ENCODE measurements around the gene ARHGAP33.
"Not testable (repeated sequence)": the region's sequence is repeated elsewhere in the genome, so short reads cannot be mapped to it uniquely, and the experiment has no call there.

The ARHGAP33 gene

DNA sequence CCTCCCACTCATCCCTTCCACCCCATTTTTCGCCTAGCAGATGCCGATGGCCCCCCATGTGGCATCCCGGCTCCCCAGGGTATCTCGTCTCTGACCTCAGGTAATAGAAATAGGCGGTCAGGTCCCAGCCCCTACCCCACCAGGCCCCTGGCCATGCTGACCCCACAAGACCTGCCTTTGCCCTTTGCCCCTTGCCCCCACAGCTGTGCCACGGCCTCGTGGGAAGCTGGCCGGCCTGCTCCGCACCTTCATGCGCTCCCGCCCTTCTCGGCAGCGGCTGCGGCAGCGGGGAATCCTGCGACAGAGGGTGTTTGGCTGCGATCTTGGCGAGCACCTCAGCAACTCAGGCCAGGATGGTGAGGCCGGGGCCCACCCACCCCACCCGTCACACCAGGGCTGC is 5.4 kb downstream of the ARHGAP33 start:
- no peak for DNase-seq

DNA sequence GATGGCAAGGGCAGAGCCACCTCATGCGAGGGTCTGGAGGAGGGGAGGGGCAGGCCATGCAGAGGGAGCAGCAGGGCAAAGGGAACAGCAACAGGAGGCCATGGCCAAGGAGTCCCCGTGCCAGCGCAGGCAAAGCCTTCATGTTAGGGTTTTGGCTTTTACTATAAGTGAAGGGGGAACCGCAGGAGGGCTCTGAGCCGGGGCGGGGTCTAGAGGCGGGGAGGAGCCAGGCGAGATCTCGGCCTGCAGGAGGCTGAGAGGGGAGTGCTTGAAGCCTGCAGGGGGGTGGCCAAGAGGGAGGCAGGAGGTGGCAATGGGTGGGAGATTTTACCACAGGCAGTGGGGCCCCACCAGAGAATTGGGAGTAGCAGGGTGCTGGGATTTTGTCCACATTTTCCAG is 6.3 kb downstream of the ARHGAP33 start:
- DNase-seq: no peak

DNA sequence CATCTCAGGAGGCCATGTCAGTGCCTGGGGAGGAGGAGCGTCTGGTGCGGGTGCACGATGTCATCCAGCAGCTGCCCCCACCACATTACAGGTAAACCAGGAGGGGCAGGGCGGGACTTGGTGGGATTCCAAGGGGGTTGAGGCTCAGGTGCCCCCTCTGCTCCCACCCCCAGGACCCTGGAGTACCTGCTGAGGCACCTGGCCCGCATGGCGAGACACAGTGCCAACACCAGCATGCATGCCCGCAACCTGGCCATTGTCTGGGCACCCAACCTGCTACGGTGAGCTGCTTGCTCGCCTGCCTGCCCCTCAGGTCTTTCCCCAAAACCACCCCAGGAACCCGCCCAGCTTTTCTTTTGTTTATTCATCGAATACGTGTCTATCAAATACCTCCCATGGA is 7.2 kb downstream of the ARHGAP33 start:
- no peak for DNase-seq

DNA sequence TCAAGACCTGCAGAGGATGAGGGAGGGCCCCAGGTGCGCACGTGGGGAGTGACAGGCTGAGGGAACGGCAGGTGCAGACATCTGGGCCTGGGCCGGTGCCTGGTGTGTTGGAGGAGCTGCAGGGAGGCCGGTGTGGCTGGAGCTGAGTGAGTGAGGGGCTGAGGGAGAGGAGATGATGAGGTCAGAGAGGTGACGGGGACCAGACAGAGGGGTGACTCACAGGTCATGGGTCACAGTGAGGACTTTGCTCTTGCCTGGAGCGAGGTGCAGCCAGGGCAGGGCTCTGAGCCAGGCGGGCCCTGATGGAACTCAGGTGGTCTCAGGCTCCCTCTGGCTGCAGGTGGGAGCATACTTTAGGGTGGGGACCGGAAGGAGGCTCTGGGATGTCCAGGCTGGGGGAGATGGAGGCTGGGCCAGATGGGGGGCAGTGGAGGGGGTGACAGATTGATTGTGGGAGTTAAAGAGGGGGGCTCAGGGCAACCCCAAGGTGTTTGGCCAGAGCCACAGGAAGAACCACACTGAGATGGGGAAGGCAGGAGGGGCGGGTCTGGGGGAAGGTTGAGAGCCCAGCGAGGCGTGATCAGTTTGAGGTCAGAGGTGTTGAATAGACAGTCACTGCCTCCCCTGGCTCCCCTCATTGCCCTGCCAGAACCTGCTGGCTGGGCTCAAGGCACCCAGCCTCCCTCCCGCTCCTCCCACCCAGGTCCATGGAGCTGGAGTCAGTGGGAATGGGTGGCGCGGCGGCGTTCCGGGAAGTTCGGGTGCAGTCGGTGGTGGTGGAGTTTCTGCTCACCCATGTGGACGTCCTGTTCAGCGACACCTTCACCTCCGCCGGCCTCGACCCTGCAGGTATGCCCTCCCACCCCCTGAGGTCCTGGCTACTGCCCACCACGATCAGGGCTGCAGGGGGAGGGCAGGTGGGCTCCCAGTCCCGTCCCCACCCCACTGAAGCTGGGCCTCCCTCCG is 8.4 kb downstream of the ARHGAP33 start:
- DNase-seq: no peak

DNA sequence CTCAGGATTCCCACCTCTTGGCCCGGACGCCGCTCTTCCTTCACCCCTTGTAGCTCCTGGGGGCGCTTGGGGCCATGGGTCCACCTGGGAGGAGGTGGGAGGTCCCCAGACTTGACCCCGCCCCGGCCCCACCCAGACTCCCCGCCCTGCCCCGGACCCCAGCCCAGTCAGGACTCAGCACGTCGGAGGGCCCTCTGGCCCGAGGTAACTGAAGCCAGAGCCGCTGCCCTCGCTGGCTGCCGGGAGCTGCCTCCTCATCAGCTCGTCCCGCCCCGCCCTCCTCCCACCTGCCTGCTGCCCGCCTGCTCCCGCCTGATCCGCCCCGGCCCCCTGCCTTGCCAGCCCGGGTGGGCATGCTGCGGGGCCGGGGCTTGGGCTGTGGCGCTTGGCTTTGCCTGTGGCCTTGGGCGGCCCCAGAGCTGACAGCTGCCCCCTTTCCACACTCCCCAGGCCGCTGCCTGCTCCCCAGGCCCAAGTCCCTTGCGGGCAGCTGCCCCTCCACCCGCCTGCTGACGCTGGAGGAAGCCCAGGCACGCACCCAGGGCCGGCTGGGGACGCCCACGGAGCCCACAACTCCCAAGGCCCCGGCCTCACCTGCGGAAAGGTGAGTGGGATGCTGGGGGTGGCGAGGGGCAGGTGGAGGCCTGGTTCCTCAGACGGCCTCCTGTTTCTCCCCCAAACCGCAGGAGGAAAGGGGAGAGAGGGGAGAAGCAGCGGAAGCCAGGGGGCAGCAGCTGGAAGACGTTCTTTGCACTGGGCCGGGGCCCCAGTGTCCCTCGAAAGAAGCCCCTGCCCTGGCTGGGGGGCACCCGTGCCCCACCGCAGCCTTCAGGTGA is 9.4 kb downstream of the ARHGAP33 start:
- DNase-seq: no peak

DNA sequence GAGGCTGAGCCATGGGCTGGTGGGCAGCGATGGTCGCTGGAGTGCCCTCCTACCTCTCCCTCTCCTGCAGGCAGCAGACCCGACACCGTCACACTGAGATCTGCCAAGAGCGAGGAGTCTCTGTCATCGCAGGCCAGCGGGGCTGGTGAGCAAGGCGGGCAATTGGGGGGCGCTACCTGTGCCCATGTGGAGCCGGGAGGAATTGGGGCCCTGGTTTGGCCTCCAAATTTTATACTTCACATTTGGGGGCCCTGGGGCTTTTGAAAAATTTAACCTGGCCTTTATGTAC is 9.9 kb downstream of the ARHGAP33 start:
- no peak for DNase-seq

DNA sequence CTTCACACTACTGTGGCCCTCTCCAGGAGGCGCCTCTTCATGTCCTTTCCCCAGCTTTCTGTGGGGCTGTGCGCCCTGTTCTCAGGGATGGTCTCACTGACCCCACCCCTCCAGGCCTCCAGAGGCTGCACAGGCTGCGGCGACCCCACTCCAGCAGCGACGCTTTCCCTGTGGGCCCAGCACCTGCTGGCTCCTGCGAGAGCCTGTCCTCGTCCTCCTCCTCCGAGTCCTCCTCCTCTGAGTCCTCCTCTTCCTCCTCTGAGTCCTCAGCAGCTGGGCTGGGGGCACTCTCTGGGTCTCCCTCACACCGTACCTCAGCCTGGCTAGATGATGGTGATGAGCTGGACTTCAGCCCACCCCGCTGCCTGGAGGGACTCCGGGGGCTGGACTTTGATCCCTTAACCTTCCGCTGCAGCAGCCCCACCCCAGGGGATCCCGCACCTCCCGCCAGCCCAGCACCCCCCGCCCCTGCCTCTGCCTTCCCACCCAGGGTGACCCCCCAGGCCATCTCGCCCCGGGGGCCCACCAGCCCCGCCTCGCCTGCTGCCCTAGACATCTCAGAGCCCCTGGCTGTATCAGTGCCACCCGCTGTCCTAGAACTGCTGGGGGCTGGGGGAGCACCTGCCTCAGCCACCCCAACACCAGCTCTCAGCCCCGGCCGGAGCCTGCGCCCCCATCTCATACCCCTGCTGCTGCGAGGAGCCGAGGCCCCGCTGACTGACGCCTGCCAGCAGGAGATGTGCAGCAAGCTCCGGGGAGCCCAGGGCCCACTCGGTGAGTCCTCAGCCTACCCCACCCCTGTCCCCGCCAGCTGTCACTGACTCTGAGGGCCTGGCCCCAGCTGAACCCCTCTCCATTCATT is 11.2 kb downstream of the ARHGAP33 start:
- DNase-seq: no peak

DNA sequence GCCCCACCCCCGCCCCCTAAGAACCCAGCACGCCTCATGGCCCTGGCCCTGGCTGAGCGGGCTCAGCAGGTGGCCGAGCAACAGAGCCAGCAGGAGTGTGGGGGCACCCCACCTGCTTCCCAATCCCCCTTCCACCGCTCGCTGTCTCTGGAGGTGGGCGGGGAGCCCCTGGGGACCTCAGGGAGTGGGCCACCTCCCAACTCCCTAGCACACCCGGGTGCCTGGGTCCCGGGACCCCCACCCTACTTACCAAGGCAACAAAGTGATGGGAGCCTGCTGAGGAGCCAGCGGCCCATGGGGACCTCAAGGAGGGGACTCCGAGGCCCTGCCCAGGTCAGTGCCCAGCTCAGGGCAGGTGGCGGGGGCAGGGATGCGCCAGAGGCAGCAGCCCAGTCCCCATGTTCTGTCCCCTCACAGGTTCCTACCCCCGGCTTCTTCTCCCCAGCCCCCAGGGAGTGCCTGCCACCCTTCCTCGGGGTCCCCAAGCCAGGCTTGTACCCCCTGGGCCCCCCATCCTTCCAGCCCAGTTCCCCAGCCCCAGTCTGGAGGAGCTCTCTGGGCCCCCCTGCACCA is 11.9 kb downstream of the ARHGAP33 start:
- no peak for DNase-seq

DNA sequence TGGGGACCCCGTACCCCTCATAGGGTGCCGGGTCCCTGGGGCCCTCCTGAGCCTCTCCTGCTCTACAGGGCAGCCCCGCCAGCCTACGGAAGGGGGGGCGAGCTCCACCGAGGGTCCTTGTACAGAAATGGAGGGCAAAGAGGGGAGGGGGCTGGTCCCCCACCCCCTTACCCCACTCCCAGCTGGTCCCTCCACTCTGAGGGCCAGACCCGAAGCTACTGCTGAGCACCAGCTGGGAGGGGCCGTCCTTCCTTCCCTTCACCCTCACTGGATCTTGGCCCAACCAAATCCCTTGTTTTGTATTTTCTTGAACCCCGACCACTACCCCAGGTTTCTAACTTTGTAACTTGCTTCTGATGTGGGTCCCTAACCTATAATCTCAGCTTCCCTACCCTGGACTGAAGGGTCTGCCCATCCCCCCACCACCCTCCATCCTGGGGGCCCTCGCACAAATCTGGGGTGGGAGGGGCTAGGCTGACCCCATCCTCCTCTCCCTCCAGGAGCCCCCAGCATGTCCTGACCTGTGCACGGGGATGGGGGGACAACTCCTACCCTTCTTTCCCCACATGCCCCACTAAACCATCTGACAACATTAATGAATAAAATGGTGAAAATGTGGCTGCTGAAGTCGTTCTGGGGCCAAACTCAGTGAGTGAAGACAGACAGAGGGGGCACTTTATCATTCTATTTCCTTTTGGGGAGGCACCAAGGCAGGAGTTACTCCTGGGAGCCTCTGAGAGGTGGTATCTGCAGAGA is 13.0 kb downstream of the ARHGAP33 start:
- no peak for DNase-seq

DNA sequence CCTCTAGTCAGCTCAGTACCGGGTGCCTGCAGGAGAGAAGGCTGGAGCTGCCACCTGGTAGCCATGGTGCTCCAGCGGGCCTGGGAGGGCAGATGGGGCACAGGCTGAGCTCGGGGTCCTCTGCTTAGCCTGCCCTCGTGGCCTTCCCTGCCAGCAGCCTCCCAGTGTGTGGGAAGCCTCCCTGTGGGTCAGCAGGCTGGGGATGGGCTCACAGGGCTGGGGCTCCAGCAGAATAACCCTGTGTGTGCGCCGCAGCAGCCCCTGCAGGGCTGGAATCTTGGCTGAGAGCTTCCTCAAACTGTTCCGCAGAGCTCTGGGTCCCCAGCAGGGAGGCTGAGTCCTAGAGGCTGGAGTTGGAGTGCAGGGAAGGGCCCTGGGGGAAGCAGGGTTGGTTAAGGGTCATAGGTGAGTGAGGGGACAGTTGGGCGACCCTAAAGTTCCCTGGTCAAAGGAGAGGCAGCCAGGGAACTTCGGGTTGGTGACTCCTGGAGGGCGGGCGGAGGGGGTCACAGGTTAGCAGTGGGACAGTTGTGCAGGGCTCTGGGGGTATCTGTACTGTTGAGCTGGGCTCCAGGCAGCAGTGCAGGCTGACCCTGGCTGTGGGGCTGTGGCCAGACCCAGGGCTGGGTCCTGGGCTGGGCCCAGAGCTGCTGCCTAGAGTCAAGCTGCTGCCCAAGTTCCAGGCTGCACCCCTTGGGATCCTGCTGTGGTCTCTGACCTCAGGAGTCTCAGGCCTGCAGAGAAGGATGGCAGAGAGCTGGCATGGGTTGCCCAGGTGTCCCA is 14.0 kb downstream of the ARHGAP33 start:
- no peak for DNase-seq

DNA sequence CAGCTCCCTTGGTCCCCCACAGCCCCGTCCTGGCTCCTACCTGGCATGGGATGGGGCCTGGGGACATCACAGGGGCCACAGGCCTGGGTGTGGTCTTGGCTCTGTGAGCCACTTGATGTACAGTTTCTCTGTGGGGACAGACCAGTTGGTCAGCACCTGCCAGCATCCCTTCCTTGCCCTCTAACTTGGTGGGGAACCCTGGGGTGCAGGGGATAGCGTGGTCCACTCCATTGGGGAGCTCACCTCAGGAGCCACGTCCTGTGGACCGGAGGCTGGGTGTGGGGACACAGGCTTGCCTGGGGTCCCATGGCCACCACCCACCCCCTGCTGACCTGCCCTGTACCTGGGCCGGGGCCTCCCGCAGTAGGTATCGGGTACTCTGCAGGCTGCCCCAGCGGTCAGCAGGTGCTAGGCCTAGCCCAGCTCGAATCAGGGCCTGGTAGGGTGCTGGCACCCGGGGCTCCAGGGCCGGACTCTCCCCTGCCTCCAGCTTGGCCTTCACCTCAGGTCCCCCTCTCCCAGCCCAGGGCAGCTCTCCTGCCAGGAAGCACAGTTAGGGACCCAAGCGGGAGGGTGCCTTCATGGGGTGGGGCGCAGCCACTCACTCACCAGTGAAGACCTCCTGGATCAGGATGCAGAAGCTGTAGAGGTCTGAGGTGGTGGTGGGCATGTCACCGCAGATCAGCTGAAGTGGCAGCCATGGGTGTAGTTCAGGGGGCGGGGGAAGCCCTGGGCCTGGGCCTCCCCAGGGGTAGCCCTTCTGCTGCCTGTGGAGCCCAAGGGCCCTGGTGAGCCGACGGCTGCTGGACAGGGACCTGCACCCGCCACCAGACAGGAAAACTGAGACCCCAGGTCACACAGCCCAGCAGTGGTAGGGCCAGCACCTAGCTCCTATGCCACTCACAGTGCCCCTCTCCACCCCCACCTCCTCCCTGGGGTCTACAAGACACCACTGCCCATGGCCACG is 14.9 kb downstream of the ARHGAP33 start:
- no peak for DNase-seq

DNA sequence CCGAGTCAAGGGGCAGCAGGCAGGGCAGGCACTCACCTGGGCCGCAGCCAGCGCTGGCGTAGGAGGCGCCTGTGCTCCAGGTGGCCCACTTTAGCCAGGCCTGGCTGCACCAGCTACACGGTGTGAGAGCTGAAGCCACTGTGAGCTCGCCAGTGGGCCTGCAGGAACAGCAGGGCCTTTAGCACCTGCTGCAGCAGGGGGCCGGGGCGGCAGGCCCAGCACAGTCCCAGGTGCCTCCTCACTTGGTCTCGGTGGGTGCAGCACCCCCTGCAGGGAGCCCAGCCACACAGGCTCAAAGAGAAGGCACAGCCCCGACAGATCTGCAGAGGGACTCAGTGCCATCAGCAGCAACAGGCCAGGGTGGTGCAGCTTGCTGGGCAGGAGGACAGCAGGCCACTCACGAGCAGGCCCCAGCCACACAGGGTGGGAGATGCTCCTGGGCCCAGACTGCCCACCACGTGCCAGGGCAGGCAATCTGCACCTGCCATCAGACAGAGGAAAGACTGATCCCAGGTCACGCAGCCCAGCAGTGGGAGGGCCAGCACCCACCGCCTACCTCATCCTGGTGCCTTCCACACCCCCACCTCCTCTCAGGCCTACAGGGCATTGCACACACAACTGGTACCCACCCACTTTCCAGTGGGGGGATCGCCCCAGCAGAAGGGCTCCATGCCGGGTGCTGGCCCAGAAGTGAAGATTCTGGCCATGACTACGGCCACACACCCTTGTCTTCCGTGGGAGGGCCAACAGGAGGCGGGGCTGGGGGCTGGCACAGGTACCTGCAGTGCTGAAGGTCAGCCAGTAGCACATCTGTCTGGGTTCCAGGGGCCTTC is 15.8 kb downstream of the ARHGAP33 start:
- no peak for DNase-seq

DNA sequence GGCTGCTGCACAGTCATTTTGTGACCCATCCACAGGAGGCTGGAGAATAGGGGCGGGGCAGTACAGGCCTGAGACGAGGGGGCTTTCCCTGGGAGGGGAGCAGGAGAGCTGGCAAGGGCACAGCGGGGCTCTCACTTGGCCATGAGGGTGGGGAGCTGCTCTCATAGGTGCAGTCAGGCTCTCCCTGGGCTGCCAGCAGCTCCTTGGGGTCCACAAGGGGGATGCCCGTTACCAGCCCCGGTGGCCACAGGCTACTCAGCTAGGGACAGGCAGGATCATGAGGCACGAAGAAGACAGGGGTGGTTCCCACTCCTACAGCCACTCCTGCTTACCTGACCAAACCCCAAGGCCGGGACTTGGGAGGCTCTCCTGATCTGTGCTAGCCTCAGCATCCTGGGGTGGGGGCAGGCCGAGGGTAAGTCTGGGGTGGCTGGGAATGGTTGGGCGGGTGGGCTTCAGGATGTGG is 16.5 kb downstream of the ARHGAP33 start:
- no peak for DNase-seq

DNA sequence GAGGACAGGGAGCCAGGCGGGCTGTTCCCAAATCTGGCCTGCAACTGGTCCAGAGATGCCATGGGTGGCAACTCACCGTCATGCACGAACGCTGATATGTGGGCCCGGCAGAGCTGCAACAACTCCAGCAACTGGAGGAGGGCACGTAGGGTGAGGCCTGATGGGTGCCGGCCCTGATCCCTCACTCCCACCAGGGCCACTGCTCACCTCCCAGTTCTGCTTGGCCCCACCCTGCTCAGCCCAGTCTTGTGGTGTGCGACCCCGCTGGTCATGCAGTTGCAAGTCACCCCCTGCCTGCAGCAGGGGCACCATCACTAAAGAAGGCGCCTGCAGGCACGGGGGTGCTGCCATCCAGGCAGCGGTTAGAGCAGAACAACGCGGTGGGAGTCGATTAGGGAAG is 16.9 kb downstream of the ARHGAP33 start:
- no peak for DNase-seq

DNA sequence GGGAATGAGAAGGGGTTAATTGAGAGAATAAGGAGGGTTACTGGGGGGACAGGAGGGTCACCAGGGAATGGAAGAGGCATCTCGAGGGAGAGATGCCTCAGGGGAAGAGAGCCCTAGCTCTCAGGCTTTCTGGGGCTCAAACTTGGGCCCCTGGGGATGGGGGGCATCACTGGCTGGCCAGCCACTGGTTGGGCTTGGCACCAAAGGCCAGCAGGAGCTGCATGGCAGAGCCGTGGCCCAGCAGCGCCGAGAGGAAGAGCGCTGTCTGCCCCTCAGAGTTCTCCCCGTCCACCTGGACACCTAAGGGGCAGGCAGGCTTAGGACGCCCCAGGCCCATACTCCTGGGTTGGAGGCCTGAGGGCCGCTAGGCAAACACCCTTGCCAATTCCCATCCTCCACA is 17.5 kb downstream of the ARHGAP33 start:
- no peak for DNase-seq

DNA sequence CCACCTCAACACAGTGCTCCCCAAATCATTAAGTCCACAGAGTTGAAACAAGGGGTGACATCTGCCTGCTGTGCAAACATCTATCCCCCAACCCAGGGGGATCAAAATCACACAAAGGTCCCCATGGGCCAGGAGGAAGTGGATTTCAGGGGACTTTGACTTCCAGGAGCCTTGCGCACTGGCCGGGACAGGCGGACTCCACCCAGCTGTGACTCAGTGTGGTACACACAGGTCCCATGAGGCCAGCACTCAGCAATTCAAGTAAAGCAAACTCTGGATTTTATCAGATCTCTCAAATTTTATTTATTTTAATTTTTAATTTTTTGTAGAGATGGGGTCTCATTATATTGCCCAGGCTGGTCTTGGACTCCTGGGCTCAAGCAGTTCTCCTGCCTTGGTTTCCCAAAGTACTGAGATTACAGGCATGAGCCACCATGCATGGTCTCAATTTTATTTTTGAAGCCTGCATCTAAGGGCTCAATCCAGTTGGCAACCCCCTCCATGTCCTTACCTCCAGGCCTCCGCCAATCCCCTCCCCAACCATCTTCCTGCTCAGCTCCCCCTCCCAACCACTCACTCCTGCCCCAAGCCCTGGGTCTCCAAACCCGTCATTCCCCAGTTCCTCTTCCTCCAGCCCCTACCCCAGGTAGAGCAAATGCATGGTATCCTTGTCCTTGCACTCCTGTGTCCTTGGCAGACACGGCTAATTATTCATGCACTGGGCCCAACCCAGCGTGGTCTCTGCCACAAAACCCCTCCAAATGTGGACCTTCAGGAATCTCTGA is 18.2 kb downstream of the ARHGAP33 start:
- no peak for DNase-seq

DNA sequence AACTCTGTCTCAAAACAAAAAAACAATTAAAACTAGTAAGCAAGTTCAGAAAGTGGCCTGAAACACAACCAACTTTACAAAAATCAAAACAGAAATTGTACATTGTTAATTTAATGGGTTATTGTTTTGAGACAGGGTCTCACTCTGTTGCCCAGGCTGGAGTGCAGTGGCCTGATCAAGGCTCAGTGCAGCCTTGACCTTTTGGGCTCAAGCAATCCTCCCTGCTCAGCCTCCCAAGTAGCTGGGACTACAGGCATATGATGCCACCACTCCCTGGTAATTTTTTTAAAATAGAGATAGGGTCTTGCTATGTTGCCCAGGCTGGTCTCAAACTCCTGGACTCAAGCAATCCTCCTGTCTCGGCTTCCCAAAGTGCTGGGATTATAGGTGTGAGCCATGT is 20.2 kb downstream of the ARHGAP33 start:
- not testable (repeated sequence) for DNase-seq
